ENCODE results near the gene NUP153. TPM values are rescaled to one million over a fixed set of nuclear protein-coding genes. Genes with fewer than 3 reads are reported as not detected.
"Not testable (repeated sequence)": the region's sequence is repeated elsewhere in the genome, so short reads cannot be mapped to it uniquely, and the experiment has no call there.

Gene NUP153
- total RNA-seq, 1 experiment from 2014 or later: 67.0 TPM

- H3K27me3 Mint-ChIP-seq (ENCODE audit: low read depth): no peaks in the 10 kb centered on the region
- H3K36me3 Mint-ChIP-seq: no peaks in the 10 kb centered on the region
- H3K4me3 Mint-ChIP-seq: no peak overlapping the region
- H3K4me1 Mint-ChIP-seq: no peaks in the 10 kb centered on the region
- POLR2A ChIA-PET: interaction anchor here (1.0 kb wide), 1 partner anchor 10 kb away, joined by 4 read pairs; the partner anchor contains the start of gene FAM8A1
- no peak for DNase-seq (ENCODE audit: low spot score)
- no peak overlapping the region for H3K27ac Mint-ChIP-seq
- no peaks in the 10 kb centered on the region for H3K9me3 Mint-ChIP-seq
- peak; percentile 63 for ATAC-seq
- TF ChIP-seq TP53 (CRISPR knock-in tag; IDR thresholded peaks at IDR 0.05): no peak
- CTCF ChIA-PET: interaction anchor here (0.6 to 1.0 kb wide), 4 partner anchors 10 to 422 kb away, joined by 3 to 6 read pairs (median 4); partner anchors contain the start of genes FAM8A1 and RBM24
Measured at GRCh38 chr6:17589406-17590096, 117.2 kb downstream of the NUP153 start.

- no peaks in the 10 kb centered on the region for H3K36me3 Mint-ChIP-seq
- ChIA-PET CTCF (interaction anchor here (0.8 kb wide), 1 partner anchor 12 kb away, joined by 3 read pairs; the partner anchor contains the start of gene FAM8A1), POLR2A (no interaction called here)
- DNase-seq (ENCODE audit: low spot score) (no peak), ATAC-seq (no peak)
- H3K9me3 Mint-ChIP-seq: no peaks in the 10 kb centered on the region
- no peaks in the 10 kb centered on the region for H3K27me3 Mint-ChIP-seq (ENCODE audit: low read depth)
- no peak overlapping the region for H3K4me3 Mint-ChIP-seq
- TF ChIP-seq E2F1 (CRISPR knock-in tag; IDR thresholded peaks at IDR 0.05) (no peak), ERG (CRISPR knock-in tag; IDR thresholded peaks at IDR 0.05) (no peak), ETV6 (CRISPR knock-in tag; IDR thresholded peaks at IDR 0.05) (no peak), ZNF232 (CRISPR knock-in tag; IDR thresholded peaks at IDR 0.05) (no peak), CREB1 (CRISPR knock-in tag; IDR thresholded peaks at IDR 0.05) (no peak), ATF3 (CRISPR knock-in tag; conservative IDR thresholded peaks at IDR 0.05) (no peak), NR2C2 (CRISPR knock-in tag; IDR thresholded peaks at IDR 0.05) (no peak), STAT6 (CRISPR knock-in tag; conservative IDR thresholded peaks at IDR 0.05; ENCODE audit: low read depth) (no peak), GTF2I (CRISPR knock-in tag; conservative IDR thresholded peaks at IDR 0.05) (no peak), TP53 (CRISPR knock-in tag; IDR thresholded peaks at IDR 0.05) (no peak), HMGXB4 (CRISPR knock-in tag; IDR thresholded peaks at IDR 0.05) (no peak), GABPB1 (CRISPR knock-in tag; IDR thresholded peaks at IDR 0.05) (no peak), ZMAT4 (CRISPR knock-in tag; IDR thresholded peaks at IDR 0.05) (no peak), KAT7 (CRISPR knock-in tag; IDR thresholded peaks at IDR 0.05; ENCODE audit: borderline replicate concordance) (no peak), RELA (CRISPR knock-in tag; IDR thresholded peaks at IDR 0.05; ENCODE audit: borderline replicate concordance) (no peak), E2F5 (CRISPR knock-in tag; IDR thresholded peaks at IDR 0.05) (no peak), TEAD4 (CRISPR knock-in tag; IDR thresholded peaks at IDR 0.05) (no peak), FOXK1 (CRISPR knock-in tag; IDR thresholded peaks at IDR 0.05) (no peak)
- no peaks in the 10 kb centered on the region for H3K4me1 Mint-ChIP-seq
- no peak overlapping the region for H3K27ac Mint-ChIP-seq
Measured at GRCh38 chr6:17588011-17588410, 118.7 kb downstream of the NUP153 start.

- POLR2A ChIA-PET; H3K27ac Mint-ChIP-seq; DNase-seq (ENCODE audit: low spot score); ATAC-seq; H3K36me3 Mint-ChIP-seq; H3K4me1 Mint-ChIP-seq; H3K4me3 Mint-ChIP-seq; H3K9me3 Mint-ChIP-seq; H3K27me3 Mint-ChIP-seq (ENCODE audit: low read depth): not testable (repeated sequence)
- CTCF ChIA-PET: interaction anchor here (1.6 kb wide), 1 partner anchor 82 kb away, joined by 8 read pairs; no protein-coding TSS in a partner anchor
Measured at GRCh38 chr6:17586623-17587022, 120.1 kb downstream of the NUP153 start.

Measured in WTC11 (cell line).